ENCODE data around the gene SAFB. TPM values are rescaled to one million over a fixed set of nuclear protein-coding genes. Genes with fewer than 3 reads are reported as not detected.
"Not testable (repeated sequence)": the region's sequence is repeated elsewhere in the genome, so short reads cannot be mapped to it uniquely, and the experiment has no call there.

The SAFB gene
- total RNA-seq, 1 donor from 2014 or later: 113 TPM

- H3K27me3 Mint-ChIP-seq (ENCODE audit: unreplicated experiment): no peaks in the 10 kb centered on the region
- no peak overlapping the region for H3K27ac Mint-ChIP-seq (ENCODE audit: unreplicated experiment)
- H3K9me3 Mint-ChIP-seq (ENCODE audit: unreplicated experiment): no peaks in the 10 kb centered on the region
- H3K4me1 Mint-ChIP-seq (ENCODE audit: unreplicated experiment): no peaks in the 10 kb centered on the region
- H3K4me3 Mint-ChIP-seq (ENCODE audit: unreplicated experiment): peak overlapping the region; percentile 24
- no peak for TF ChIP-seq CTCF (IDR thresholded peaks at IDR 0.05; ENCODE audit: unreplicated experiment)
- peaks cover 60% of the 10 kb centered on the region for H3K36me3 Mint-ChIP-seq (ENCODE audit: low read depth, unreplicated experiment)
- DNase-seq (ENCODE audit: low spot score): no peak
Observed at GRCh38 chr19:5607318-5608275, 15.3 kb upstream of the SAFB start.

- no peak for TF ChIP-seq CTCF (IDR thresholded peaks at IDR 0.05; ENCODE audit: unreplicated experiment)
- peaks cover 64% of the 10 kb centered on the region for H3K36me3 Mint-ChIP-seq (ENCODE audit: low read depth, unreplicated experiment)
- H3K4me3 Mint-ChIP-seq (ENCODE audit: unreplicated experiment): no peak overlapping the region
- no peak for DNase-seq (ENCODE audit: low spot score)
- no peaks in the 10 kb centered on the region for H3K4me1 Mint-ChIP-seq (ENCODE audit: unreplicated experiment)
- no peak overlapping the region for H3K27ac Mint-ChIP-seq (ENCODE audit: unreplicated experiment)
- H3K9me3 Mint-ChIP-seq (ENCODE audit: unreplicated experiment): no peaks in the 10 kb centered on the region
- no peaks in the 10 kb centered on the region for H3K27me3 Mint-ChIP-seq (ENCODE audit: unreplicated experiment)
Observed at GRCh38 chr19:5608291-5608690, 14.6 kb upstream of the SAFB start.

GRCh38 chr19:5608766-5609165 lies 14.1 kb upstream of the SAFB start:
- H3K4me1 Mint-ChIP-seq (ENCODE audit: unreplicated experiment); H3K27ac Mint-ChIP-seq (ENCODE audit: unreplicated experiment); H3K27me3 Mint-ChIP-seq (ENCODE audit: unreplicated experiment); DNase-seq (ENCODE audit: low spot score); H3K4me3 Mint-ChIP-seq (ENCODE audit: unreplicated experiment); H3K9me3 Mint-ChIP-seq (ENCODE audit: unreplicated experiment): not testable (repeated sequence)
- peaks cover 60% of the 10 kb centered on the region for H3K36me3 Mint-ChIP-seq (ENCODE audit: low read depth, unreplicated experiment)

- peaks cover 3% of the 10 kb centered on the region for H3K27me3 Mint-ChIP-seq (ENCODE audit: unreplicated experiment)
- TF ChIP-seq CTCF (IDR thresholded peaks at IDR 0.05; ENCODE audit: unreplicated experiment): no peak
- no peaks in the 10 kb centered on the region for H3K9me3 Mint-ChIP-seq (ENCODE audit: unreplicated experiment)
- no peak for DNase-seq (ENCODE audit: low spot score)
- peak overlapping the region; percentile 60 for H3K4me3 Mint-ChIP-seq (ENCODE audit: unreplicated experiment)
- peak overlapping the region; percentile 49 for H3K27ac Mint-ChIP-seq (ENCODE audit: unreplicated experiment)
- no peaks in the 10 kb centered on the region for H3K4me1 Mint-ChIP-seq (ENCODE audit: unreplicated experiment)
- H3K36me3 Mint-ChIP-seq (ENCODE audit: low read depth, unreplicated experiment): peaks cover 59% of the 10 kb centered on the region
Observed at GRCh38 chr19:5609881-5610448, 12.9 kb upstream of the SAFB start.

- H3K27me3 Mint-ChIP-seq (ENCODE audit: unreplicated experiment): peaks cover 3% of the 10 kb centered on the region
- no peaks in the 10 kb centered on the region for H3K9me3 Mint-ChIP-seq (ENCODE audit: unreplicated experiment)
- no peak for DNase-seq (ENCODE audit: low spot score)
- H3K4me3 Mint-ChIP-seq (ENCODE audit: unreplicated experiment): no peak overlapping the region
- no peak for TF ChIP-seq CTCF (IDR thresholded peaks at IDR 0.05; ENCODE audit: unreplicated experiment)
- H3K4me1 Mint-ChIP-seq (ENCODE audit: unreplicated experiment): no peaks in the 10 kb centered on the region
- H3K36me3 Mint-ChIP-seq (ENCODE audit: low read depth, unreplicated experiment): peaks cover 55% of the 10 kb centered on the region
- no peak overlapping the region for H3K27ac Mint-ChIP-seq (ENCODE audit: unreplicated experiment)
Observed at GRCh38 chr19:5612891-5613865, 9.7 kb upstream of the SAFB start.
